NCI-H2081 (cell line): ENCODE data around the gene XBP1.
"Not testable (repeated sequence)": the region's sequence is repeated elsewhere in the genome, so short reads cannot be mapped to it uniquely, and the experiment has no call there.

Source experiments
- DNase-seq, 2 experiments: peaks; one replicate each; lab custom pipeline; 2025; lab: John Stamatoyannopoulos, UW

The XBP1 gene

GRCh38 chr22:28792491-28793383 lies 7.6 kb downstream of the XBP1 start:
- no peak for DNase-seq

- DNase-seq = peak; percentile 21 to 68
Observed at GRCh38 chr22:28791841-28792490, 8.4 kb downstream of the XBP1 start.

GRCh38 chr22:28791124-28791523 lies 9.2 kb downstream of the XBP1 start:
- DNase-seq = no peak

GRCh38 chr22:28788601-28789000 lies 11.8 kb downstream of the XBP1 start:
- DNase-seq = no peak

- DNase-seq = peak in 1 of 2 experiments; percentile 26
Observed at GRCh38 chr22:28783786-28784671, 16.3 kb downstream of the XBP1 start.

DNA sequence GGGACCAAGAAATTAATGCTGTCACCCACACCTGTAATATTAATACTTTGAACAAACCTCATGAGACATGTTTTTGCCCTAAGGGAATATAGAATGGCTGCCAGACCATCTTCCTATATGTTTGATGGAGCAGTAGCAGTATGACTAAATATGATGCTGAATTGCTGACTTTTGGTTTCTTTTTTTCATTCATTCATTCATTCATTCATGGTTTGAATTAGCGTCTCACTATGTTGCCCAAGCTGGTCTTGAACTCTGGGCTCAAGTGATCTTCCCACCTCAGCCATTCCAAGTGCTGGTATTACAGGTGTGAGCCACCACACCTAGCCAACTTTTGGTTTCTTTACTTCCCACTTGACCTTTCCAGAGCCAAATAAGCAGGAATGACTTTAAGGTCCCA lies 20.1 kb downstream of the XBP1 start:
- DNase-seq = no peak

DNA sequence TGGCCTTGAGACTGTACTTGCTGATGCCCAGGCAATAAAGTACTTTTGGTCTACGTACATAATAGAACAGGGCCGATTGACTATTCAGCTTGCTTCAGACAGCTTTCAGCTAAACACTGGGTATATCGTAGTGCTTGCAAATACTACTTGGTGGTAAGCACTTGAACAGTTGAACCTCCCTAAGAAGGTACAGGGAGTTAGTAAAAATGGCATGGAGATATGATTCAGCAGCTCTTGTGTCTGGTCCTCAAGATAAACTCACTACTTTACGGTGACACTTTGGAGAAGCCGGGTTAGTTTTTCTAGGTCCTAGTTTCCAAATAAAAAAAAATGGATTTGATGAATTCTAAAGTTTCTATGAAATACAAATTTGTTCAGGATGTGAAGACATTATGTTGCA lies 20.5 kb downstream of the XBP1 start:
- DNase-seq = no peak

DNA sequence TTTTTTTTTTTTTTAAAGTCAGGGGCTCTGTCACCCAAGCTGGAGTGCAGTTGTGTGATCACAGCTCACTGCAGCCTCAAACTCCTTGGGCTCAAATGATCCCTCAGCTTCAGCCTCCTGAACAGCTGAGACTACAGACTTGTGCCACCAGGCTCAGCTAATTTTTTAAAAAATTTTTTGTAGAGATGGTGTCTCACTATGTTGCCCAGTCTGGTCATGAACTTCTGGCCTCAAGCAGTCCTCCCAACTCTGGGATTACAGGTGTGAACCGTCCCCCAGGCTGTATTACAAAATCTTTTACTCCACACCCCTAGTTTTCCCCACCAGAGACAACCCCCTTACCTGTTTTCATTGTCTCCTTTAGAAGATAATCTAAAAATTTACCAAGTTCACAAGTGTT lies 26.0 kb downstream of the XBP1 start:
- DNase-seq = no peak

DNA sequence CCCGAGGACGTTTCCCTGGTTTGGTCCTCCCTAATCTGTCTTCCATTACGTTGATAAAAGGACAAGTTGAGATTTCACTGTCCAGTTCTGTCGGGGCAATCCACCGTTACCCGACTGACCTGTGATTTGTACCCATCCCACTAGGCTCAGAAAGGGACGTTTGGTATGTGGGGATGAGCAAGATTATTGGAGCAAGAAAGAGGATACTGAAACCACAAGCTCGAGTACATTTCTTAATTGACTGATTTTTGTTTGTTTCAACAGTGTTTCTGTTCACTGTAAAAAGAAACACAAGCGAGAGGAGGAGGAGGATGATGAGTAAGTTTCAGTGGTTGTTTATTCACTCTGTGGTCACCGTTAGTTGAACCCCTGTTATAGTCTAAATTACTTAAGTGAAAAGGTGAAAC lies 26.9 kb downstream of the XBP1 start:
- no peak for DNase-seq

- DNase-seq = peak; percentile 85 to 92
Observed at GRCh38 chr22:28772633-28773460, 27.5 kb downstream of the XBP1 start, which contains the start of gene CCDC117. TSS of gene CCDC117 (plus strand) at chr22:28772695. CDS start at chr22:28772850, 155 bp downstream.

- no peak for DNase-seq
Observed at GRCh38 chr22:28771195-28771791, 29.1 kb downstream of the XBP1 start.

- DNase-seq = no peak
Observed at GRCh38 chr22:28769394-28770085, 30.8 kb downstream of the XBP1 start.

GRCh38 chr22:28768701-28769393 lies 31.5 kb downstream of the XBP1 start:
- no peak for DNase-seq

- no peak for DNase-seq
Observed at GRCh38 chr22:28766628-28767027, 33.7 kb downstream of the XBP1 start.

DNA sequence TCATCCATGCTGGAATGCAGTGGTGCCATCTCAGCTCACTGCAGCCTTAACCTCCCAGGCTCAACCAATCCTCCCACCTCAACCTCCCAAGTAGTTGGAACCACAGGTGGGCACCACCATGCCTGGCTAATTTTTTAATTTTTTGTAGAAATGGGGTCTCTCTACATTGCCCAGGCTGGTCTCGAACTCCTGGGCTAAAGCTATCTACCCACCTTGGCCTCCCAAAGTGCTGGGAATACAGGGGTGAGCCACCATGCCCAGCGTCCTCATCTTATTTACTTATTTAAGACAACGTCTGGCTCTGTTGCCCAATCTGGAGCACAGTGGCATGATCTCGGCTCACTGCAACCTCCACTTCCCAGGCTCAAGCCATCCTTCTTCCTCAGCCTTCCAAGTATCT lies 38.4 kb downstream of the XBP1 start:
- not testable (repeated sequence) for DNase-seq

- no peak for DNase-seq
Observed at GRCh38 chr22:28761449-28761755, 39.0 kb downstream of the XBP1 start.

DNA sequence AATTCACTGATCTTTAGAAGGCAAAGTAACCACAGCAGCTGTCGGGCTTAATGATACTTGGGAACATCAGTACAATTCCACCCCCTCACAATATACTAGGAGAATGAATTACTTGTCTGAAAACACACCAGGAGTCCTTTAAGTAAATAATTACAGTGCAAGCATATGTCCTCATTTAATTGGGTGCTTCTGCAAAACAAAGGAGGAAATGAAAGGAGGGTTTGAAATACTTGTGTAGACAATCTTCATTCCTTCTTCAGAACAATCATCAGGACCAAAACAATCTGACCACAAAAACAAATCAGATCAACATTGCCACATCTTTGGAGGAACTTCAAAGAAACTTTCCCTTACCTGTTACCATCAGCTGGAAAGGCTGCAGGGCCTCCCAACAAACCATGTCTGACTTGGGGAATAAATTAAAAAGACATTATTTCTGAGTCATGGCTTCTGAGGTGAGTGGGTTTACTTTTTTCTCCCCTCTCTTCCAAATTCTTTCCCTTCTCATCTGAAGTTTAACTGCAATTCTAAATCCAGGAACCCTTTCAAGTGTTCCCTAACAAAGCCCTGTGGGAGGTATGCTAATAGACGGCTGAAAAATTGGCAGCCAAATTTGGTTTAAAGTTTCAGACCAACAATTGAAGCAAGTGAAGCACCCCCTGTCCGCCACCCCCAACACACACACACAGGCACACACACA lies 40.4 kb downstream of the XBP1 start:
- peak; percentile 22 to 58 for DNase-seq

DNA sequence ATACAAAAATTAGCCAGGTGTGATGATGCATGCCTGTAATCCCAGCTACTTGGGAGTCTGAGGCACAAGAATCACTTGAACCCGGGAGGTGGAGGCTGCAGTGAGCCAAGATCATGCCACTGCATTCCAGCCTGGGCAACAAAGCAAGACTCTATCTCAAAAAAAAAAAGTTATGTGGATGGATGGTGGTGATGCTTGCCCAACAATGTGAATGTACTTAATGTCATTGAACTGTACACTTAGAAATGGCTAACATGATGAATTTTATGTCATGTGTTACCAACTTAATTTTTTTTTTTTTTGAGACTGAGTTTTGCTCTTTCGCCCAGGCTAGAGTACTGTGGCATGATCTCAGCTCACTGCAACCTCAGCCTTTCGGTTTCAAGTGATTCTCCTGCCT lies 45.9 kb downstream of the XBP1 start:
- not testable (repeated sequence) for DNase-seq

DNA sequence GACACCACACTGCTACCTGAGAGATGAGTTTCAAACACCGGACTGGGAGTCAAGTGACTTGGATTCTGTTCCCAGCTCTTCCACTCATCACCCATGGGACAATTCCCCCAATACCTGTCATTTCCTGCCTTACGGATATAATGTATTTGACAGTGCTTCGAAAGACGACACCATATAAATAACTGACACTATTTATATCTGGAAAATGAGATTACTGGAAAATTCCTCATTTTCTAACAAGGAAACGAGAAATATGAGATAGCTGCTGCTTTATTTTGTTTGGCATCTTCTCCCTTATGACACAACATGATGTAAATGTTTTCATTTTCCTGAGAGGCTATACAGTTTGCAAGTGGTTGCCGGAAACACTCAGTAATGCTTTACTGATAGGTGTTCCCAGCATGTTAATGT lies 49.9 kb downstream of the XBP1 start:
- DNase-seq = no peak
